Fibroblast of lung (primary cell): Measurements from ENCODE around the gene REV1. TPM values are rescaled to one million over a fixed set of nuclear protein-coding genes. Genes with fewer than 3 reads are reported as not detected.

Experiments
- DNase-seq, 2 donors: peaks; one replicate each; pipeline versions ENCODE4 v3.0.0 to v3.0.0-alpha.2; 2010; ENCODE audit warnings: low read depth in 2 of 2
- H2AFZ ChIP-seq: 2 replicates; pipeline ENCODE4 v1.5.1; 2012; ENCODE audit warnings: low read length, control low read depth, inconsistent platforms
- H3K27ac ChIP-seq: 2 replicates; pipeline ENCODE4 v1.5.1; 2011; ENCODE audit warnings: low read length, control low read depth; ENCODE audit not compliant: insufficient read depth
- H3K27me3 ChIP-seq: 2 replicates; pipeline ENCODE4 v1.5.1; 2011; ENCODE audit warnings: mild to moderate bottlenecking, low read length; ENCODE audit not compliant: control insufficient read depth, insufficient read depth
- H3K36me3 ChIP-seq: 2 replicates; pipeline ENCODE4 v1.5.1; 2011; ENCODE audit warnings: low read length; ENCODE audit not compliant: control insufficient read depth, insufficient read depth
- H3K4me1 ChIP-seq: 2 replicates; pipeline ENCODE4 v1.5.1; 2011; ENCODE audit warnings: low read length; ENCODE audit not compliant: control insufficient read depth, insufficient read depth; ENCODE audit errors: extremely low read depth
- H3K4me2 ChIP-seq: 2 replicates; pipeline ENCODE4 v1.5.1; 2011; ENCODE audit warnings: low read length, control low read depth; ENCODE audit not compliant: insufficient read depth; ENCODE audit errors: extremely low read depth
- H3K4me3 ChIP-seq, 4 experiments: fragments of 200-600 bp in 1 of 4; sonication (generic) in 1 of 4; replicated peaks in 1 of 4; 2 replicates each; pipeline ENCODE4 v1.5.1; 2011 to 2016; ENCODE audit warnings: low read length in 4 of 4, low read depth in 3 of 4, mild to moderate bottlenecking in 3 of 4, control low read depth in 2 of 4, inconsistent platforms in 1 of 4, mixed read lengths in 1 of 4; ENCODE audit not compliant: insufficient read depth in 1 of 4; ENCODE audit errors: control extremely low read depth in 1 of 4
- H3K79me2 ChIP-seq: 2 replicates; pipeline ENCODE4 v1.5.1; 2012; ENCODE audit warnings: mild to moderate bottlenecking, low read length, inconsistent platforms; ENCODE audit not compliant: control insufficient read depth, insufficient read depth
- H3K9ac ChIP-seq: 2 replicates; pipeline ENCODE4 v1.5.1; 2011; ENCODE audit warnings: mild to moderate bottlenecking, low read length, control low read depth; ENCODE audit not compliant: insufficient read depth
- H3K9me3 ChIP-seq: 2 replicates; pipeline ENCODE4 v1.5.1; 2012; ENCODE audit warnings: low read depth, low read length; ENCODE audit not compliant: control insufficient read depth, insufficient read depth
- H4K20me1 ChIP-seq: 2 replicates; pipeline ENCODE4 v1.5.1; 2011; ENCODE audit warnings: low read length; ENCODE audit not compliant: control insufficient read depth, insufficient read depth; ENCODE audit errors: extremely low read depth
- CTCF ChIP-seq, 2 donors: IDR thresholded peaks in 1 of 2; conservative IDR thresholded peaks in 1 of 2; 1 replicate in 1 of 2; 2 replicates in 1 of 2; pipeline ENCODE4 v1.5.1; 2011 to 2012; ENCODE audit warnings: low read length in 2 of 2, control low read depth in 1 of 2, inconsistent platforms in 1 of 2, low read depth in 1 of 2, mild to moderate bottlenecking in 1 of 2
- EZH2 ChIP-seq: IDR thresholded peaks from 2 replicates; pipeline ENCODE4 v1.5.1; 2012; ENCODE audit warnings: low read length, control low read depth, mild to moderate bottlenecking; ENCODE audit errors: missing control alignments
- polyA plus RNA-seq, 2 donors: library from polyadenylated mRNA; depleted of rRNA in 1 of 2; stranded (reverse) in 1 of 2; unstranded in 1 of 2; fragments of >200 nt; gene quantifications; 2 replicates each; pipeline ENCODE4 v1.2.1, GENCODE V29; 2011 to 2012; ENCODE audit warnings: missing spikeins in 1 of 2
- total RNA-seq: library from RNA; depleted of rRNA; stranded (reverse); fragments of >200 nt; gene quantifications from 2 replicates; pipeline ENCODE4 v1.2.1, GENCODE V29; 2014

The REV1 gene
- total and polyA plus RNA-seq, 2 donors (not counting 1 experiment from before 2014, with no cell fraction given), result 19.3 to 39.3 TPM

GRCh38 chr2:99496021-99496420 is 6.2 kb upstream of the REV1 start:
- no peak for DNase-seq
- Histone ChIP-seq H2AFZ (no peak overlapping the region), H3K4me2 (no peak overlapping the region)

GRCh38 chr2:99495115-99495860 is 5.5 kb upstream of the REV1 start:
- no peaks in the 10 kb centered on the region for H3K9me3 ChIP-seq
- no peaks in the 10 kb centered on the region for H3K79me2 ChIP-seq
- H3K9ac ChIP-seq, result no peak overlapping the region
- no peaks in the 10 kb centered on the region for H3K36me3 ChIP-seq
- peaks cover 9% of the 10 kb centered on the region for H3K27me3 ChIP-seq
- H3K4me3 ChIP-seq, result no peak overlapping the region
- no peaks in the 10 kb centered on the region for H4K20me1 ChIP-seq
- H3K27ac ChIP-seq, result no peak overlapping the region
- H3K4me1 ChIP-seq, result peaks cover 3% of the 10 kb centered on the region
- no peak for DNase-seq
- no peak overlapping the region for H3K4me2 ChIP-seq
- H2AFZ ChIP-seq, result no peak overlapping the region
- TF ChIP-seq EZH2 (no peak), CTCF (conservative IDR thresholded peaks at IDR 0.05 in 1 of 2, IDR thresholded peaks at IDR 0.05 in 1 of 2; ENCODE audit: low read depth in 1 of 2, low read length in 2 of 2) (no peak)

More at GRCh38 chr2:99496021-99496420, 6.2 kb upstream of the REV1 start:
- Histone ChIP-seq H3K9me3 (no peaks in the 10 kb centered on the region), H3K27me3 (peaks cover 9% of the 10 kb centered on the region), H3K36me3 (no peaks in the 10 kb centered on the region), H3K4me1 (no peaks in the 10 kb centered on the region), H3K9ac (no peak overlapping the region), H3K27ac (no peak overlapping the region), H4K20me1 (no peaks in the 10 kb centered on the region), H3K4me3 (no peak overlapping the region), H3K79me2 (no peaks in the 10 kb centered on the region)
- no peak for TF ChIP-seq CTCF (conservative IDR thresholded peaks at IDR 0.05 in 1 of 2, IDR thresholded peaks at IDR 0.05 in 1 of 2; ENCODE audit: low read depth in 1 of 2, low read length in 2 of 2)
- no peak for TF ChIP-seq EZH2

GRCh38 chr2:99492721-99493120 is 2.9 kb upstream of the REV1 start:
- no peak for TF ChIP-seq CTCF (conservative IDR thresholded peaks at IDR 0.05 in 1 of 2, IDR thresholded peaks at IDR 0.05 in 1 of 2; ENCODE audit: low read depth in 1 of 2, low read length in 2 of 2)
- TF ChIP-seq EZH2, result no peak
- no peaks in the 10 kb centered on the region for H3K9me3 ChIP-seq
- H4K20me1 ChIP-seq, result no peaks in the 10 kb centered on the region
- H3K79me2 ChIP-seq, result peaks cover 15% of the 10 kb centered on the region
- H2AFZ ChIP-seq, result no peak overlapping the region
- peaks cover 6% of the 10 kb centered on the region for H3K27me3 ChIP-seq
- H3K36me3 ChIP-seq, result no peaks in the 10 kb centered on the region
- peaks cover 4% of the 10 kb centered on the region for H3K4me1 ChIP-seq
- no peak overlapping the region for H3K27ac ChIP-seq
- no peak overlapping the region for H3K4me2 ChIP-seq
- no peak overlapping the region for H3K9ac ChIP-seq
- DNase-seq, result no peak
- no peak overlapping the region for H3K4me3 ChIP-seq
